ENCODE measurements around the gene CHRM5. TPM values are rescaled to one million over a fixed set of nuclear protein-coding genes. Genes with fewer than 3 reads are reported as not detected.

CHRM5 gene
- total and polyA plus RNA-seq, 2 experiments from 2014 or later: 0.05 to 0.43 TPM

- peaks cover 34% of the 10 kb centered on the region for H3K79me2 ChIP-seq (ENCODE audit: insufficient read depth)
- peak overlapping the region; percentile 92 for H3K9ac ChIP-seq
- peak overlapping the region; percentile 67 for H2AFZ ChIP-seq
- no peaks in the 10 kb centered on the region for H3K36me3 ChIP-seq (ENCODE audit: low read depth)
- DNase-seq: no peak
- peak overlapping the region; percentile 85 for H3K4me2 ChIP-seq (ENCODE audit: unreplicated experiment)
- no peaks in the 10 kb centered on the region for H4K20me1 ChIP-seq (ENCODE audit: insufficient read depth)
- H3K9me3 ChIP-seq (ENCODE audit: low read depth): no peaks in the 10 kb centered on the region
- peak overlapping the region; percentile 99 for H3K4me3 ChIP-seq
- peak overlapping the region; percentile 81 for H3K27ac ChIP-seq
- H3K9me2 ChIP-seq (ENCODE audit: insufficient read depth): no peaks in the 10 kb centered on the region
- in situ Hi-C loops (cut with MboI): no loop called here
- peaks cover 5% of the 10 kb centered on the region for H3F3A ChIP-seq (ENCODE audit: insufficient read depth)
- WGBS, 2 experiments (ENCODE audit: low coverage in 1 of 2, low lambda C conversion rate in 2 of 2, missing lambda C conversion rate in 2 of 2): 53 to 60% methylated on average over 1 of the region's 1 CpG
- TF ChIP-seq EZH2 (IDR thresholded peaks at IDR 0.05; ENCODE audit: insufficient read depth, poor library complexity, severe bottlenecking): no peak
- TF ChIP-seq EZH2phosphoT487 (IDR thresholded peaks at IDR 0.05; ENCODE audit: insufficient read depth, low read depth): no peak
- peaks cover 15% of the 10 kb centered on the region; the same call in 1 of the 2 replicates for H3K4me1 ChIP-seq (ENCODE audit: insufficient read depth)
- no peaks in the 10 kb centered on the region for H3K27me3 ChIP-seq (replicated peaks; ENCODE audit: insufficient read depth)
Measured at GRCh38 chr15:34039790-34040113, 71.5 kb downstream of the CHRM5 start.

GRCh38 chr15:34043391-34043790 lies 75.1 kb downstream of the CHRM5 start:
- no peak overlapping the region for H3K4me3 ChIP-seq
- no peak overlapping the region for H3K4me2 ChIP-seq (ENCODE audit: unreplicated experiment)
- H3K27me3 ChIP-seq (replicated peaks; ENCODE audit: insufficient read depth): no peaks in the 10 kb centered on the region
- DNase-seq: no peak
- no peaks in the 10 kb centered on the region for H3K9me3 ChIP-seq (ENCODE audit: low read depth)
- TF ChIP-seq EZH2 (IDR thresholded peaks at IDR 0.05; ENCODE audit: insufficient read depth, poor library complexity, severe bottlenecking) (no peak), EZH2phosphoT487 (IDR thresholded peaks at IDR 0.05; ENCODE audit: insufficient read depth, low read depth) (no peak)
- no peaks in the 10 kb centered on the region for H3K9me2 ChIP-seq (ENCODE audit: insufficient read depth)
- 79 to 91% methylated on average over 1 of the region's 1 CpG for WGBS, 2 experiments (ENCODE audit: low coverage in 1 of 2, low lambda C conversion rate in 2 of 2, missing lambda C conversion rate in 2 of 2)
- H3K9ac ChIP-seq: no peak overlapping the region
- H3K27ac ChIP-seq: no peak overlapping the region
- peaks cover 17% of the 10 kb centered on the region for H3K4me1 ChIP-seq (ENCODE audit: insufficient read depth)
- in situ Hi-C loops (cut with MboI): no loop called here
- no peaks in the 10 kb centered on the region for H3K79me2 ChIP-seq (ENCODE audit: insufficient read depth)
- no peaks in the 10 kb centered on the region; the same call in 1 of the 2 replicates for H3F3A ChIP-seq (ENCODE audit: insufficient read depth)
- H2AFZ ChIP-seq: no peak overlapping the region
- no peaks in the 10 kb centered on the region for H4K20me1 ChIP-seq (ENCODE audit: insufficient read depth)
- H3K36me3 ChIP-seq (ENCODE audit: low read depth): no peaks in the 10 kb centered on the region

- no peak overlapping the region for H3K4me2 ChIP-seq (ENCODE audit: unreplicated experiment)
- no peaks in the 10 kb centered on the region for H3K9me3 ChIP-seq (ENCODE audit: low read depth)
- no peak overlapping the region for H3K9ac ChIP-seq
- H3K36me3 ChIP-seq (ENCODE audit: low read depth): no peaks in the 10 kb centered on the region
- H3K4me3 ChIP-seq: no peak overlapping the region
- H3K27me3 ChIP-seq (replicated peaks; ENCODE audit: insufficient read depth): no peaks in the 10 kb centered on the region
- 96% methylated on average over 2 of the region's 2 CpGs for WGBS, 2 experiments (ENCODE audit: low coverage in 1 of 2, low lambda C conversion rate in 2 of 2, missing lambda C conversion rate in 2 of 2)
- H4K20me1 ChIP-seq (ENCODE audit: insufficient read depth): no peaks in the 10 kb centered on the region
- no peak overlapping the region for H3K27ac ChIP-seq
- no peaks in the 10 kb centered on the region for H3K79me2 ChIP-seq (ENCODE audit: insufficient read depth)
- H3F3A ChIP-seq (ENCODE audit: insufficient read depth): peaks cover 4% of the 10 kb centered on the region
- H2AFZ ChIP-seq: no peak overlapping the region
- DNase-seq: no peak
- in situ Hi-C loops (cut with MboI): no loop called here
- no peaks in the 10 kb centered on the region for H3K9me2 ChIP-seq (ENCODE audit: insufficient read depth)
- TF ChIP-seq EZH2phosphoT487 (IDR thresholded peaks at IDR 0.05; ENCODE audit: insufficient read depth, low read depth) (no peak), EZH2 (IDR thresholded peaks at IDR 0.05; ENCODE audit: insufficient read depth, poor library complexity, severe bottlenecking) (no peak)
- peaks cover 21% of the 10 kb centered on the region for H3K4me1 ChIP-seq (ENCODE audit: insufficient read depth)
Measured at GRCh38 chr15:34043813-34044212, 75.5 kb downstream of the CHRM5 start.

GRCh38 chr15:34046471-34047145 lies 78.3 kb downstream of the CHRM5 start:
- Histone ChIP-seq H3K27me3 (replicated peaks; ENCODE audit: insufficient read depth) (no peaks in the 10 kb centered on the region), H3K79me2 (ENCODE audit: insufficient read depth) (no peaks in the 10 kb centered on the region), H3K36me3 (ENCODE audit: low read depth) (no peaks in the 10 kb centered on the region), H3K4me3 (no peak overlapping the region), H3K4me1 (ENCODE audit: insufficient read depth) (peaks cover 19% of the 10 kb centered on the region), H2AFZ (no peak overlapping the region), H3F3A (ENCODE audit: insufficient read depth) (peaks cover 11% of the 10 kb centered on the region; the same call in 1 of the 2 replicates), H3K9ac (no peak overlapping the region), H3K27ac (no peak overlapping the region), H3K4me2 (ENCODE audit: unreplicated experiment) (no peak overlapping the region), H3K9me2 (ENCODE audit: insufficient read depth) (no peaks in the 10 kb centered on the region), H3K9me3 (ENCODE audit: low read depth) (peaks cover 3% of the 10 kb centered on the region), H4K20me1 (ENCODE audit: insufficient read depth) (no peaks in the 10 kb centered on the region)
- 91 to 93% methylated on average over 12 to 16 of the region's 16 CpGs for WGBS, 2 experiments (ENCODE audit: low coverage in 1 of 2, low lambda C conversion rate in 2 of 2, missing lambda C conversion rate in 2 of 2)
- no peak for DNase-seq
- in situ Hi-C loops (cut with MboI): no loop called here
- no peak for TF ChIP-seq EZH2 (IDR thresholded peaks at IDR 0.05; ENCODE audit: insufficient read depth, poor library complexity, severe bottlenecking)
- no peak for TF ChIP-seq EZH2phosphoT487 (IDR thresholded peaks at IDR 0.05; ENCODE audit: insufficient read depth, low read depth)
